GM18498 (cell line): ENCODE results near the gene KCNIP4.

Experiments
- ATAC-seq: cut with Tn5 transposase; IDR thresholded peaks from one replicate; pipeline ENCODE4 v1.9.1; 2021; ENCODE audit warnings: mild to moderate bottlenecking, moderate library complexity; ENCODE audit not compliant: unreplicated experiment

KCNIP4 gene

DNA sequence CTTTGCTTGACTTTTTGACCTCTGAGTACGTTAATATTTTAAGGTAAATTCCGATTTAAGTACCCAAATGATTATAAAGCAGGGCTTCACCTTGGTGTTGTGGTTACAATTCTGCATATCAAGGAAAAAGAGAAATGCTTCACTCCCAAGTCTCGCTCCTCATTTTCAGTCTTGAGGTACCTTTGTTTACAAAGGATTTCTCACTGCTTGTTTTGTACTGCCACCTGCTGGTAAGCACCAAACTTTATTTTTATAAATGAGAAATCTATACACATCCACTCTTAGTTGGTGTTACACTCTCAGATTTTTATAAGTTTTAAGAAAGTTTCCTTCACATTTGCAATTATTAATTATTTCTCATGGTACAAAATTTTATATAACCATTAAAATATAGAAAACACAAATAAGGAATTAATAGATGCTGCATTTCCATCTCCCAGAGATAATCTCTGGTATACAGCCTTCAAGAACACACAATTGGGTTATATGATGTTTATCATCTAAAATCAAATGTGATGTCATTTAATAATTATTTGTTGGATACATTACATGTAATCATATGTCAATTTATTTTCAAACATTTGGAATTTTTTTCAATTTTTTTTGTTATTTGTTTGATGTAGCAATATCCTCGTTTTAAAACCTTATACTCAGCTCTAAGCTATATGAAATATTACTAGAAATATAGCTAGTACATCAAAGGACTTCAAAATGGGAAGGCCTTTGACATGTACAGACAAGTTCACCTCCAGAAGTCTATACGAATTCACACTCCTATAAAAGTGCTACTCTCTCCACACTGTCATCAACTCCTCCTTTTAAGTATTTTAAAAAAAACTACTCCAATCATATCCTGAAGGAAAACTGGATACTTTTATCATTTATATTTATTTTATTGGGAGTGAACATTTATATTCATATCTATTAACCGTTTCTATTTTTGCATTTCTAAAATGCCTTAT, 179.9 kb downstream of the KCNIP4 start:
- peak; percentile 68 for ATAC-seq

GRCh38 chr4:21765810-21766407, 182.7 kb downstream of the KCNIP4 start:
- ATAC-seq: peak; percentile 68

DNA sequence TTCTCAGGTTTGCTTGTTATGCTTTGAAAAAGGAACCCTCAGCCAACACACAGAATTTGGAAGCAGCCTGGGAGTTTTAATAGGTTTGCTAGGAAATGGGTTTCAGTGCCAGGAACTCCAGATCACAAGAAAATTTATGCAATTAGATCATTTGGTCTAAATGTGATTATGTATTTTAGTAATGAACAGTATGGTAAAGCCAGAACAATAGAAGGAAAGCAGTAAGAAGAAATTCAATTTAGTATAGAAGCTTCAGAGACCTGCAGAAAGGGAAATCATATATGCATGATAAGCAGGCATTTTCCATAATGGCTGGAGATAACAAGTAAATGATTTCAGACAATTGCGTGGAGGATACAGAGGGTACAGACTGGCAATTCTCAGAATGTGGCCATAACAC, 184.7 kb downstream of the KCNIP4 start:
- no peak for ATAC-seq

DNA sequence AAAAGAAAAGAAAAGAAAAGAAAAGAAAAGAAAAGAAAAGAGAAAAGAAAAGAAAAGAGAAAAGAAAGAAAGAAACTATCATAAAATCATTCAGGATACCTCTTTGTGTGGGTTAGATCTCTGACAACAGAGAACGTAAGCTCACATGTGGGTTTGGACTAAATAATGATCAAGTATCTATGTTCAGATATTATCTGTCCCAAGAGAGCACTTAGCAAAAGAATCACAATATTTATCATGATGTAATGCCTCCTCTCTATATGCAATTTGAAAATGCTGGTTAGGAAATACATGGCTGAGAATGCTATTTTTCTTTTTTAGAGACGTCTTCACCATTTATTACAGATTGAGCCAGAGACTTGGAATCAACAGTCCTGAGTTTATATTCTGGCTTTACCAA, 191.3 kb downstream of the KCNIP4 start:
- no peak for ATAC-seq

DNA sequence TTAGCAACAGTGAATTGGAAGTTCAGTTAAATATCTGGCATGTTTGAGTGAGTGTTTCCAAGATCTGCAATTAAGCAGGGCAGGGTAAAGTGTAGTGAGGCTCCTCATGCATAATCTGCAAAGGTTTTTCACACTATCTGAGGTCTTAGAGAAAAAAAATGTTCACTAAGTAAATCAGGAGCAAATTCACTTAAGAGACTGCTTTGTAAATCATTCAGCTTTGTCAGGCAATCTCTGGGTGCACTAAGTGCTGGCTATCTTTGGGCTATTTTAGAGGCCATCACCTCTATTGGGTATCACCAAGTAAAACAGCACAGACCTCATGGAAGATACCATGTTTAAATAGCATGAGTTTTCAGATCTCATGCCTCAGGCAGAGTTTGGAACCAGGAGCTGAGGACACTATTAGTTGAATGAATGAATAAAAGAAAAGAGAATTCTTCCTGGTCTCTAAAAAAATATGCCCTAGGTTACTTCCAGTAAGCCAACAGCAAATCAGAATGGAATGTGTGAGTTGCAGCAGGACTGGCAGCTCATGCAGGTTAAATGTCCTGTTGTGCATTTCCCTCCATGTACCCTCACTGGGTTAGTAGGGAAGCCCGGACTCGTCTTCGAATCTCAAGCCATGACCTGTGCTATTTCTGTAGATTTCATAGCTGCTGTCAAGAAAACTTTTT, 195.3 kb downstream of the KCNIP4 start:
- no peak for ATAC-seq

- no peak for ATAC-seq
Measured at GRCh38 chr4:21752616-21753015, 196.0 kb downstream of the KCNIP4 start.

GRCh38 chr4:21749924-21750323, 198.6 kb downstream of the KCNIP4 start:
- ATAC-seq: no peak

DNA sequence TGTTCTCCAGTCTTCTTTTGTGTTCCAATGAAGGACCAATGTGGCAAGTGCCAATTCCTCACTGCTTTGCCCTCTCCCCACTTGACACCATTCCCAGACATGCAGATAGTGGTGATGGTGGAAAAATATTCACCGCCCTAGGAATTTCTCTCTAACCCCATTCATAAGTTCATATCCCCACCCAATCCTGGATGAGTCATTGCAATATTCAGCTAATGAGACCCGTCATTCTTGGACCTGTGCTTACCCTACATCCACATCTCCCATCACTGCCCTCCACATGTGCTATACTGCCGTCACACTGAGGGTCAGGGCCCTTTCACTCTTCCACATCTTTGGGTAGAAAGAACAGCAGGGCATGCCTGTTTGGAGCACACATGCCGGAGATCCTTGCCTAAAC, 199.2 kb downstream of the KCNIP4 start:
- no peak for ATAC-seq

DNA sequence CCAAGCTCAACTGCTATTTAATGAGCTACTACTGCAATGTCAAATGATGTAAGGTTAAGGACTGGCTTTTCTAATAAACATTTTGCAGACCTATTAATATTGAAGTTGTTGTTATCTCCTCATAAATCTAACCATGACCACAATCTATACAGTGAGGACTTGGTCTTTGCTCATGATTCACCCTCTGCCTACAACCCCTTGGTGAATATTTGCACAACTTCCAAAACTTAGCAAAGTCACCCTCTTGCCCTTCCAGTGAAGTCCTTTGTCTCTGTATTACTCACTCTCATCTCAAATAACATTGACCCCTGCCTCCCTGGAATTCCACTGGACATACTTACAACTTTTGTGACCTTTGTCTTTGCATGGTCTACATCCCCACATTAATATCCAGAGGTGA, 204.5 kb downstream of the KCNIP4 start:
- no peak for ATAC-seq

GRCh38 chr4:21742326-21742725, 206.2 kb downstream of the KCNIP4 start:
- no peak for ATAC-seq

GRCh38 chr4:21738821-21739220, 209.8 kb downstream of the KCNIP4 start:
- ATAC-seq: no peak

GRCh38 chr4:21735866-21736265, 212.7 kb downstream of the KCNIP4 start:
- no peak for ATAC-seq

DNA sequence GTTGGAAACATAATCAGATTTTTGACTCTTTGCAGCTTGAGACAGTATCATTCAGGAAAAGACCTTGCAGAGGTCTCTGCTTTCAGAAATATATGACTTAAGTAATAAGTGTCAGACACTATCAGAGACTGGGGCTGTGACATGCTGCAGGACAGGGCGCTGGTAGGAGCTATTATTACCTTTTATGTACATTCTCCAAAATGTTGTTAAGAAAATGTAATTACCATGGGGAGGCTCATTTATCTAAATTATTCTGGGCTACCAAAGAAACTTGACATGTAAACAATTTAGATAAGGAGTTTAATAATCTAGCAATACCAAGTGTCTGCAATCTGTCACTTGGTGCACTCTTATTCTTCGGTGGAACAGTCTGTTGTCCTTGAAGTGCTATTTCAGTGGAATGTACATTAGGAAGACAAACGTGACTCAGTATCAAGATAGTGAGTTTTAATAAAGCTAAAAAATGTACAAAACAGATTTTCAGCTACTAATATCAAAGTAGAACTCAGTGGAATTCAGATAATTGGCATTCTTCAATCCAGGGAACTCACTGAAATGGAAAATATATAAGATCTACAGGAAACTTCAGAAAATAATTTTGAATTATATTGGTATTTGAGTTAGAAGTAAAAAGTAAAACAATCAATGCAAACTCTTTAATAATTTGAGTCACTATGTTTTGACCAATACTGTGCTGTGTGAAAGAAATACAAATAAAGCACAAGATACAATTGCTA, 214.5 kb downstream of the KCNIP4 start:
- ATAC-seq: no peak

- no peak for ATAC-seq
Measured at GRCh38 chr4:21728304-21728703, 220.3 kb downstream of the KCNIP4 start.

- no peak for ATAC-seq
Measured at GRCh38 chr4:21726255-21726815, 222.2 kb downstream of the KCNIP4 start.

GRCh38 chr4:21722157-21722839, 226.3 kb downstream of the KCNIP4 start:
- no peak for ATAC-seq

- ATAC-seq: no peak
Measured at GRCh38 chr4:21716531-21716930, 232.0 kb downstream of the KCNIP4 start.

GRCh38 chr4:21710179-21710835, 238.3 kb downstream of the KCNIP4 start:
- ATAC-seq: no peak

GRCh38 chr4:21709761-21710160, 238.8 kb downstream of the KCNIP4 start:
- no peak for ATAC-seq

GRCh38 chr4:21709031-21709430, 239.5 kb downstream of the KCNIP4 start:
- no peak for ATAC-seq
